Mucosa of rectum (tissue), 2 donors: ENCODE data around the gene SPON1.

Experiments used
- H3K27ac ChIP-seq, 2 donors: one replicate each; pipeline ENCODE4 v1.7.0; 2013; ENCODE audit warnings: inconsistent platforms in 2 of 2, low read depth in 2 of 2, low read length in 2 of 2
- H3K27me3 ChIP-seq, 2 donors: one replicate each; pipeline ENCODE4 v1.7.0; 2013; ENCODE audit warnings: low read length in 2 of 2; ENCODE audit not compliant: control insufficient read depth in 2 of 2, insufficient read depth in 2 of 2
- H3K36me3 ChIP-seq, 2 donors: one replicate each; pipeline ENCODE4 v1.7.0; 2013; ENCODE audit warnings: low read length in 2 of 2; ENCODE audit not compliant: control insufficient read depth in 2 of 2, insufficient read depth in 2 of 2
- H3K4me1 ChIP-seq, 2 donors: one replicate each; pipeline ENCODE4 v1.7.0; 2013; ENCODE audit warnings: low read length in 2 of 2, mild to moderate bottlenecking in 1 of 2; ENCODE audit not compliant: control insufficient read depth in 2 of 2, insufficient read depth in 2 of 2
- H3K4me3 ChIP-seq, 2 donors: one replicate each; pipeline ENCODE4 v1.7.0; 2013; ENCODE audit warnings: low read length in 2 of 2
- H3K9ac ChIP-seq, 2 donors: one replicate each; pipeline ENCODE4 v1.7.0; 2013; ENCODE audit warnings: low read length in 2 of 2, low read depth in 1 of 2, mild to moderate bottlenecking in 1 of 2
- H3K9me3 ChIP-seq, 2 donors: one replicate each; pipeline ENCODE4 v1.7.0; 2013; ENCODE audit warnings: low read length in 2 of 2; ENCODE audit not compliant: control insufficient read depth in 2 of 2
- donor health status: healthy.
- donor health status: Normal muscosa, but diverticular disease.

Gene SPON1

GRCh38 chr11:14186046-14186775 lies 223.7 kb downstream of the SPON1 start:
- Histone ChIP-seq H3K27me3 (no peaks in the 10 kb centered on the region), H3K27ac (no peak overlapping the region), H3K36me3 (no peaks in the 10 kb centered on the region), H3K4me3 (no peak overlapping the region), H3K9ac (no peak overlapping the region), H3K4me1 (no peaks in the 10 kb centered on the region), H3K9me3 (no peaks in the 10 kb centered on the region)

GRCh38 chr11:14189874-14190273 lies 227.4 kb downstream of the SPON1 start:
- H3K9me3 ChIP-seq: no peaks in the 10 kb centered on the region

GRCh38 chr11:14190992-14191778 lies 228.7 kb downstream of the SPON1 start:
- peak overlapping the region; percentile 5 to 73 for H3K27ac ChIP-seq

More at GRCh38 chr11:14189874-14190273, 227.4 kb downstream of the SPON1 start:
- no peaks in the 10 kb centered on the region for H3K36me3 ChIP-seq
- H3K4me1 ChIP-seq: no peaks in the 10 kb centered on the region
- no peaks in the 10 kb centered on the region for H3K27me3 ChIP-seq
- no peak overlapping the region for H3K27ac ChIP-seq
- no peak overlapping the region for H3K9ac ChIP-seq
- no peak overlapping the region for H3K4me3 ChIP-seq

GRCh38 chr11:14193644-14194043 lies 231.1 kb downstream of the SPON1 start:
- no peak overlapping the region for H3K9ac ChIP-seq
- H3K4me1 ChIP-seq: no peaks in the 10 kb centered on the region
- H3K27me3 ChIP-seq: no peaks in the 10 kb centered on the region
- no peaks in the 10 kb centered on the region for H3K36me3 ChIP-seq
- H3K27ac ChIP-seq: no peak overlapping the region
- no peak overlapping the region for H3K4me3 ChIP-seq
- no peaks in the 10 kb centered on the region for H3K9me3 ChIP-seq

More at GRCh38 chr11:14190992-14191778, 228.7 kb downstream of the SPON1 start:
- Histone ChIP-seq H3K27me3 (no peaks in the 10 kb centered on the region), H3K9ac (no peak overlapping the region), H3K4me1 (no peaks in the 10 kb centered on the region), H3K9me3 (no peaks in the 10 kb centered on the region), H3K36me3 (no peaks in the 10 kb centered on the region), H3K4me3 (no peak overlapping the region)

- no peak overlapping the region for H3K9ac ChIP-seq
- H3K4me1 ChIP-seq: no peaks in the 10 kb centered on the region
- no peak overlapping the region for H3K4me3 ChIP-seq
- H3K27me3 ChIP-seq: no peaks in the 10 kb centered on the region
- H3K27ac ChIP-seq: no peak overlapping the region
- no peaks in the 10 kb centered on the region for H3K36me3 ChIP-seq
- no peaks in the 10 kb centered on the region for H3K9me3 ChIP-seq
Observed at GRCh38 chr11:14202251-14203196, 240.0 kb downstream of the SPON1 start.

- Histone ChIP-seq H3K9me3 (no peaks in the 10 kb centered on the region), H3K27ac (no peak overlapping the region), H3K9ac (no peak overlapping the region), H3K36me3 (no peaks in the 10 kb centered on the region), H3K4me3 (no peak overlapping the region), H3K27me3 (no peaks in the 10 kb centered on the region), H3K4me1 (no peaks in the 10 kb centered on the region)
Observed at GRCh38 chr11:14203321-14203720, 240.8 kb downstream of the SPON1 start.

GRCh38 chr11:14212986-14213385 lies 250.5 kb downstream of the SPON1 start:
- Histone ChIP-seq H3K4me1 (no peaks in the 10 kb centered on the region), H3K27ac (no peak overlapping the region), H3K9ac (no peak overlapping the region)

GRCh38 chr11:14218728-14219127 lies 256.2 kb downstream of the SPON1 start:
- Histone ChIP-seq H3K4me3 (no peak overlapping the region), H3K4me1 (no peaks in the 10 kb centered on the region), H3K27ac (no peak overlapping the region), H3K9me3 (no peaks in the 10 kb centered on the region), H3K27me3 (no peaks in the 10 kb centered on the region), H3K36me3 (no peaks in the 10 kb centered on the region), H3K9ac (no peak overlapping the region)

More at GRCh38 chr11:14212986-14213385, 250.5 kb downstream of the SPON1 start:
- H3K4me3 ChIP-seq: no peak overlapping the region
- H3K9me3 ChIP-seq: no peaks in the 10 kb centered on the region
- no peaks in the 10 kb centered on the region for H3K36me3 ChIP-seq
- H3K27me3 ChIP-seq: no peaks in the 10 kb centered on the region

GRCh38 chr11:14223636-14224288 lies 261.2 kb downstream of the SPON1 start:
- H3K9me3 ChIP-seq: no peaks in the 10 kb centered on the region
- no peaks in the 10 kb centered on the region for H3K27me3 ChIP-seq
- H3K27ac ChIP-seq: no peak overlapping the region
- no peaks in the 10 kb centered on the region for H3K36me3 ChIP-seq
- no peak overlapping the region for H3K4me3 ChIP-seq
- H3K4me1 ChIP-seq: no peaks in the 10 kb centered on the region
- no peak overlapping the region for H3K9ac ChIP-seq
